GM19023 (cell line): ENCODE measurements around the gene KIAA0930.
"Not testable (repeated sequence)": the region's sequence is repeated elsewhere in the genome, so short reads cannot be mapped to it uniquely, and the experiment has no call there.

Experiments used
- ATAC-seq: cut with Tn5 transposase; IDR thresholded peaks from one replicate; pipeline ENCODE4 v1.9.1; 2021; ENCODE audit warnings: mild to moderate bottlenecking, moderate library complexity; ENCODE audit not compliant: unreplicated experiment

The KIAA0930 gene

GRCh38 chr22:45204241-45204640 lies 36.5 kb downstream of the KIAA0930 start:
- no peak for ATAC-seq

- no peak for ATAC-seq
Measured at GRCh38 chr22:45203150-45203951, 37.3 kb downstream of the KIAA0930 start.

- no peak for ATAC-seq
Measured at GRCh38 chr22:45202333-45203149, 38.2 kb downstream of the KIAA0930 start.

GRCh38 chr22:45201678-45202332 lies 38.9 kb downstream of the KIAA0930 start:
- no peak for ATAC-seq

- ATAC-seq, result no peak
Measured at GRCh38 chr22:45200860-45201511, 39.7 kb downstream of the KIAA0930 start.

- ATAC-seq, result no peak
Measured at GRCh38 chr22:45200230-45200629, 40.5 kb downstream of the KIAA0930 start.

- ATAC-seq, result no peak
Measured at GRCh38 chr22:45199723-45200122, 41.0 kb downstream of the KIAA0930 start.

GRCh38 chr22:45198463-45198795 lies 42.3 kb downstream of the KIAA0930 start:
- ATAC-seq, result no peak

GRCh38 chr22:45197606-45198462 lies 42.9 kb downstream of the KIAA0930 start:
- no peak for ATAC-seq

- ATAC-seq, result no peak
Measured at GRCh38 chr22:45196926-45197605, 43.6 kb downstream of the KIAA0930 start.

- no peak for ATAC-seq
Measured at GRCh38 chr22:45196308-45196707, 44.4 kb downstream of the KIAA0930 start.

GRCh38 chr22:45195616-45196015 lies 45.1 kb downstream of the KIAA0930 start:
- ATAC-seq, result no peak

- no peak for ATAC-seq
Measured at GRCh38 chr22:45194686-45195085, 46.0 kb downstream of the KIAA0930 start.

- ATAC-seq, result no peak
Measured at GRCh38 chr22:45192701-45193187, 48.0 kb downstream of the KIAA0930 start.

GRCh38 chr22:45191746-45192145 lies 48.9 kb downstream of the KIAA0930 start:
- not testable (repeated sequence) for ATAC-seq

- no peak for ATAC-seq
Measured at GRCh38 chr22:45190202-45190872, 50.4 kb downstream of the KIAA0930 start.

GRCh38 chr22:45188779-45189178 lies 51.9 kb downstream of the KIAA0930 start:
- no peak for ATAC-seq

- no peak for ATAC-seq
Measured at GRCh38 chr22:45187891-45188290, 52.8 kb downstream of the KIAA0930 start.
